H7 (cell line): ENCODE measurements around the gene ARHGDIA. TPM values are rescaled to one million over a fixed set of nuclear protein-coding genes. Genes with fewer than 3 reads are reported as not detected.

Experiments used
- DNase-seq: peaks from one replicate; pipeline ENCODE4 v3.0.0; 2012
- H3K27me3 ChIP-seq: 2 replicates; pipeline ENCODE4 v1.6.0; 2011; ENCODE audit warnings: mild to moderate bottlenecking, low read length; ENCODE audit not compliant: control insufficient read depth, insufficient read depth
- H3K36me3 ChIP-seq: replicated peaks from 2 replicates; pipeline ENCODE4 v1.5.1; 2011; ENCODE audit warnings: low read length; ENCODE audit not compliant: control insufficient read depth, insufficient read depth
- H3K4me3 ChIP-seq: 2 replicates; pipeline ENCODE4 v1.5.1; 2011; ENCODE audit warnings: low read depth, mild to moderate bottlenecking, control low read depth, low read length, moderate library complexity; ENCODE audit not compliant: insufficient read depth
- total RNA-seq: library from RNA; depleted of rRNA; stranded (reverse); fragments of >200 nt; shearing (Covaris generic); gene quantifications from 2 replicates; pipeline ENCODE4 v1.2.3, GENCODE V29; 2014

ARHGDIA gene
- total RNA-seq, 1 experiment from 2014 or later, result 158 TPM

DNA sequence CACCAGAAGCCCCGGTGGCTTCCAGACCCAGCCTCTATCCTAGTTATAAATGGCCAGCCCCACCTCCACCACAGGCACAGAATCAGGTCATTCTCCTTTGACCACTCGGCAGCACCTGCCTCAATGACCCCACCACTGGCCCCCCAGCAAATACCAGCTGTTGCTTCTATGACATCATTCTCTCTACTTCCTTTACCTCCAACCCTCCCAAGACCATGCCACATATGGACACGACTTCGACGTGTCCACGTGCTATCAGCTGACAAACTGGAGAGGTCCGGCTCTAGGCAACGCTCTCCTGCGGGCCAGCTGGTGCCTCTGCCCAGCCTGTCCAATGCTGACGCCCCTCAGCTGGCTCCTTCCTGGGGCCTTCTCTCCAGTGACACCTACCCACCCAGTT, 14.3 kb upstream of the ARHGDIA start:
- Histone ChIP-seq H3K27me3 (no peaks in the 10 kb centered on the region), H3K36me3 (peaks cover 38% of the 10 kb centered on the region), H3K4me3 (no peak overlapping the region)
- peak; percentile 35 for DNase-seq

- peak; percentile 41 for DNase-seq
- H3K36me3 ChIP-seq, result peaks cover 34% of the 10 kb centered on the region
- no peak overlapping the region for H3K4me3 ChIP-seq
- no peaks in the 10 kb centered on the region for H3K27me3 ChIP-seq
Measured at GRCh38 chr17:81884968-81885367, 13.8 kb upstream of the ARHGDIA start.

DNA sequence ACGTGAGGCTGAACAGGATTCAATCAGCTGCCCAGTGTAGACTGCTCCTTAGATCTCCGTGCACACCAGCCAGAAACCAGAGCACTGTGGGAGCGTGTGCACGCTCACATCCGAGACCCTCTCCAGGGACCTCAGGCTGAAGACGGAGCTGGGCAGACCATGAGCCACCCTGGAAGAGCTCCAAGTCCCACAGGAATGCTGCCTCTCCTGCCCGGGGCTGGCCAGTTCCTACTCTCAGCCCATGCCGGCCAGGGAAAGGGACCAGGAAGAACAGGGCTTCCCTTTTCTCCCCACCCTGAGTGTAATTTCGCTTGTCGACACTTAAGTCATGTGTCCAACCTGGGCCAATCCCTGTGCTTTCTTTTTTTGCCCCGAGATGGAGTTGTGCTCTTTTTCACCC, 13.4 kb upstream of the ARHGDIA start:
- H3K4me3 ChIP-seq, result no peak overlapping the region
- DNase-seq, result peak; percentile 45
- H3K27me3 ChIP-seq, result no peaks in the 10 kb centered on the region
- H3K36me3 ChIP-seq, result peaks cover 31% of the 10 kb centered on the region

DNA sequence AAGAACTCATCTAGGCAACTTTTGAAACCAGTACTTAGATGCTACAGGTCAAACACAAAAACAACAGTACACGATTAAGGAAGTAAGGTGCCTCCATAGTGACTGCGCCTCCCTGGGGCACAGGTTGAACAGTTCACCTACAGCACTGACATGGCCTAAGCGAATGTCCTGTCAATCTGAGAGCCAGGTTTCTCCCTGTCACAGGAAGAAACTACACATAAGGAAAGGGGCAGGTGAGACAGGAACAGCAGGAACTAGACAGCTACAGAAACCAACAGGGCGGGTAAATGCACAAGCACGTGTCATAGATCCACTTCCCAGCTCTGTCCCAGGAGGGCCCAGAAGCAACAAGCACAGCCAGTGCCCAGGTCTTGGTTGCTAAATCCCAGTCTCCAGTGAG, 8.0 kb upstream of the ARHGDIA start:
- Histone ChIP-seq H3K4me3 (no peak overlapping the region), H3K27me3 (no peaks in the 10 kb centered on the region), H3K36me3 (peaks cover 2% of the 10 kb centered on the region; the same call in 1 of the 2 replicates)
- peak; percentile 30 for DNase-seq

- no peak overlapping the region for H3K4me3 ChIP-seq
- H3K36me3 ChIP-seq, result peaks cover 2% of the 10 kb centered on the region; the same call in 1 of the 2 replicates
- DNase-seq, result no peak
- H3K27me3 ChIP-seq, result no peaks in the 10 kb centered on the region
Measured at GRCh38 chr17:81878294-81878693, 7.2 kb upstream of the ARHGDIA start.

DNA sequence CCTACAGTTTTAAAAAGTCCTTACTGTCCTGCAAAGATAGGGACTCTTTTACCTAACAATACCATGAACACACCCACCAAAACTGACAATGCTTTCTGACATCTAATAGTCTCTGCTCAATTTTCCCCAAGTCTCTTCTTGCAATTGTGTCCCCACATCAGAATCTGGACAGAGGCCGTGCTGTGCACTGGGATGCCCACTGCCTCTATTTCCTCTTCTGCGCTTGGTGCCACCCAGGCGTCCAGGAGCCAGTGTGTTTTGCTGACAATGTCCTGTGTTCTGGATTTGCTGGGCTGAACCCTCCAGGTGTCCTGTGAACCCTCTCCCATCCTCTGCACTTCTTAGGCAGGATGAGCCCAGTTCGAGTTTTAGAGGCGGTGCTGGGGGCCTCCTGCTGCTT, 6.4 kb upstream of the ARHGDIA start:
- H3K4me3 ChIP-seq, result no peak overlapping the region
- H3K27me3 ChIP-seq, result no peaks in the 10 kb centered on the region
- peaks cover 2% of the 10 kb centered on the region; the same call in 1 of the 2 replicates for H3K36me3 ChIP-seq
- no peak for DNase-seq

DNA sequence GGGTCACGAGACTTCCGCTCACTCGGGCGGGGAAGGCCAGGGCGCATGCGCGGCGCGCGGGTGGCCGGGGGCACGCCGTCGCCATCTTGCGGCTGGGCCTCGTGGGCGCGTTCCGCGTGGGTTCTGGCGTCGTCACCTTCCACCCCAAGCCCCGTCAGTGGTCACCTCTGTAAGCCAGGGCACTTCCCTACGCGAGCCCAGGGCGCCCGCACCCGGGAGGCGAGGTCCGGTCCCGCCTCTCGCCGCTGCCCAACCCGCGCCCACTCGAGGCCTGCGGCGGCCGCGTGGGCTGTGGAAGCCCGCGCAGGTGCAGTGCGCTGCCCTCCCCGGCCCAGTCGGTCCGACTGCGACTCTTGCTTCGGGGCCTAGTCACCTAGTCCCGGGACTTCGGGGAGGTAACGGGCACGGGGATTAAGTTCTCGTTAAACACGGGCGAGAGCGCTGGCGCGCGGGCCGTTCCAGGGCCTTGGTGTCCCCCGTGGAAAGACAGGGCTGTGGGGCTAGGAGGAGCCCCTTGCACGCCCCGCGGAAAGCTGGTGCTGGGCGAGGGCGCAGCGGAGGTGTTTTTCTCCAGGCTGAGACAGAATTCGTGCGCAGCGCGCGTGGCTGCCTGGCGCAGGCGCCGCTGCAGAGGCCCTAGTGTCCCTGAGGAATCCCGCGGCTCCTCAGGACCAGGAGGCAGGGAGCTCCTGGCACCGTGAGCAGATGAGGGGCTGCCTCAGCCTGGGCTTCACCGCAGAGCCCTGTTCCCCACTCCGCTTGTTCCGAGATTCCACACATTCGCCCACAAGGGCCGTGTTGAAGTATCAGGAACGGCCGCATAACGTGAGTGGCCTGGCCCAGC, 472 bp upstream of the ARHGDIA start:
- Histone ChIP-seq H3K36me3 (peaks cover 1% of the 10 kb centered on the region), H3K4me3 (peak overlapping the region; percentile 91), H3K27me3 (no peaks in the 10 kb centered on the region)
- peak; percentile 99 for DNase-seq

GRCh38 chr17:81870131-81870980, 781 bp downstream of the ARHGDIA start:
- Histone ChIP-seq H3K36me3 (peaks cover 6% of the 10 kb centered on the region), H3K27me3 (no peaks in the 10 kb centered on the region), H3K4me3 (peak overlapping the region; percentile 78)
- DNase-seq, result peak; percentile 82

DNA sequence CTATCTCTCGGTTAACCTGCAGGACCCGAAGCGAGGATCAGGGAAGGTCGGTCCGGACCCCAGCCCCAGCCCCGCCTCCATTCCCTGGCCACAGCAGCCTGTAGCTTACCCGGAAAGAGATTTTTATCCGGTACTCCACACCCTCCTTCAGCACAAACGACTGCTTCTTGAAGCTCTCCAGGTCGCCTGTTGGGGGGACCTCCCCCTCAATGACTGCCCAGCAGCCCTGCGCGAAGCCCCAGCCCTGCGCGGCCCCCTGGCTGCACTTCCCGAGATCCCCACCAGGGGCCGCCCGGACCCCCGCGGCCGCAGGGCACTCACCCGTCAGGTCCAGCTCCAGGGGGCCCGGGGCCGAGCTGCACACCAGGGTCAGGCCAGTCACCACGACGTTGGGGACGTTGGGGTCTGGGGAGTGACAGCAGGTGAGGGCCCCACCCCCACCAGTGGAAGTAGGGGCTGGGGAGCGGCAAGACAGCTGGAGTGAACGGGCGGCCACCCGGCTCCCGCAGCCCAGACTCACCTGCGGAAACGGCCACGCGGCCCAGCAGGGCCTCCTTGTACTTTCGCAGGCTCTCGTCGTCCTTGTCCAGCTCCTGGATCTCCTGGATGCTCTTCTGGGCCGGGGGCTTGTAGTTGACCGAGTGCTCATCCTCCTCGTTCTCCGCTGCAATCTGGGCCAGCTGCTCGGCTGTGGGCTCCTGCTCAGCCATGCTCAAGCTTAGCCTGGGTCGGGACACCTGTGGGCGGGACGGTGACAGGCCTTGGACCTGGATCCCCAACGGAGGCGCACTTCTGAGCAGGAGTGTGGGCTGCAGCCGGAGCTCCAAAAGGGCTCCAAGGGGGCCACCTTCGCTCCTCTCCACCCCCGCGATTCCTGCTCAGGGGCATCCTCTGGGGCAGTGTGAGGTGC, 1.7 kb downstream of the ARHGDIA start:
- Histone ChIP-seq H3K27me3 (no peaks in the 10 kb centered on the region), H3K36me3 (peaks cover 11% of the 10 kb centered on the region), H3K4me3 (peak overlapping the region; percentile 78)
- peak; percentile 95 for DNase-seq

DNA sequence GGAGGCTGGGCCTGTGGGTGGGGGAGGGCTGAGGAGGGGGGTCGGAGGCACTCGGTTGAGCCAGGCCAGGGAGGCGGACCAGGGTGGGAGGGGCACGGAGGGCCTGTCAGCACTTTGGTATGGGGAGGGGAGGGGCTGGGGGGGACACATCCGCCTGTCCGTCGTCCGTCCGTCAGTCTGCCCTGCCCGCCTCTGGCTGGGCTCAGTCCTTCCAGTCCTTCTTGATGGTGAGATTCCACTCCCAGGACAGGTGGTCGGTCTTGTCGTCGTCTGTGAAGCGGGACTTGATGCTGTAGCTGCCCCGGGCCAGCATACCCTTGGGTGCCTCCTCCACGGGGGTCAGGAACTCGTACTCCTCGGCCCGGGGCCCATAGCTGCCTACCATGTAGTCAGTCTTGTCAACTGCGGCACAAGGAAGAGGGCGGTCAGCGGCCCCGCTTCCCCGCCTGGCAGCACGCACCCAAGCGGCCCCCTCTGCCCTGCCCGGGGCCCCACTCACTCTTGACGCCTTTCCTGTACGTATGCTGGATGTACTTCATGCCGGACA, 2.4 kb downstream of the ARHGDIA start:
- H3K36me3 ChIP-seq, result peaks cover 15% of the 10 kb centered on the region
- H3K27me3 ChIP-seq, result no peaks in the 10 kb centered on the region
- no peak overlapping the region for H3K4me3 ChIP-seq
- peak; percentile 86 for DNase-seq

DNA sequence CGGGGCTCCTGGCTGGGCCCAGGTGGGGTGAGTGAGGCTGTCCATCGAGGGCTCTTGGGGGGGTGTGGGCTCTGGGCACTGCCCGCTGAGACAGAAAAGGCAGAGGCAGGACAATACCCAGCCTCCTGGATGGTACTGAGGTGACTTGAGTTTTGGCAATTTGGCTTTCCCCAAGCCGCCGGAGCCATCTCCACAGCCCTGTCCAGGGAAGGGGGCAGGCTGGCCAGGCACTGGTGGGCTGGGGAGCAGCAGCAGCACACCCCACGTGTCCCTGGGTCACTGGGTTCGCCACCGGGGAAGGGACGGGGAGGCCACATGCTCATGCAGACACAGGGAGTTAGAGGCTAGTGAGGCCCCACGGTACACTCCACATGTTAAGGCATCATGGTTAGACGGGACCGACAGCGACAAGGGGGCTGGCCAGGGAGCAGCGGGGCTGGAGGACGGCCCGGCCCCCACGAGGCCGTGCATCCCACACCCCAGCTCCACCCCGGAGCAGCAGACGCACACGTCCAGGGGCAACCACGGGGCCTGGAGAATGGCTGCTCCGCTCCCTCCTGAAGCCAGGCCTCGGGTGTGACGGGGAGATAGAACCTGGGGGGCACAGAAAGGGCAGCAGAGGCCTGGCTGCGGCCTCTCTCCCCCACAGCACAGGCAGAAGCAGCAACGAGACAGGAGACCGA, 3.0 kb downstream of the ARHGDIA start:
- no peak overlapping the region for H3K4me3 ChIP-seq
- H3K36me3 ChIP-seq, result peaks cover 19% of the 10 kb centered on the region
- no peaks in the 10 kb centered on the region for H3K27me3 ChIP-seq
- DNase-seq, result no peak

- peak; percentile 71 for DNase-seq
- no peaks in the 10 kb centered on the region for H3K27me3 ChIP-seq
Measured at GRCh38 chr17:81867170-81867990, 3.8 kb downstream of the ARHGDIA start.

More at GRCh38 chr17:81867170-81867990, 3.8 kb downstream of the ARHGDIA start:
- peaks cover 21% of the 10 kb centered on the region for H3K36me3 ChIP-seq
- H3K4me3 ChIP-seq, result no peak overlapping the region
